Stimulated activated CD4-positive, alpha-beta T cell treated with anti-CD3 and anti-CD28 coated beads, TNF-alpha, amount 100 ng/mL, for 4 hours (primary cell): ENCODE data around the gene SIAH3.

Experiments
- DNase-seq, 3 experiments: peaks; one replicate each; pipeline ENCODE4 v3.0.0-alpha.2; 2020; ENCODE audit warnings: low read depth in 3 of 3

SIAH3 gene

GRCh38 chr13:45823583-45823982, 28.0 kb downstream of the SIAH3 start:
- DNase-seq = no peak

DNA sequence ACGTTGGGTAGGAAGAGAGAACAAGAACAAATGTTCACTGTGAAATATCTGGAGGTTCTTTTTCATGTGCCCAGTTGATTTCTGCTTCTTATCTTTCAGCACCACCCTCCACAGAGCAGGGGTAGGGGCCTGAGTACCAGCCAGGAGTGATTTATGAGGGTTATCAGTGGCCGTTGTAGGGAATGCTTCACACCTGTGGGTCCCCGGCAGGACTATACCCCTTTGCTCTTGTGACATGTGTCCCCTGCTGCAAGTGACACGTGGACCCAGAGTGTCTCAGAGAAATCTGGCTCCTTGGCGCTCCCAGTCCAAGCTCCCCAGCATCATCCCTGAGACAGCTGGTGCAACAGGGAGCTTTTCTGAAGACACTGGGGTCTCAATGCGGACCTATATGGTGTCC, 29.7 kb downstream of the SIAH3 start:
- no peak for DNase-seq

DNA sequence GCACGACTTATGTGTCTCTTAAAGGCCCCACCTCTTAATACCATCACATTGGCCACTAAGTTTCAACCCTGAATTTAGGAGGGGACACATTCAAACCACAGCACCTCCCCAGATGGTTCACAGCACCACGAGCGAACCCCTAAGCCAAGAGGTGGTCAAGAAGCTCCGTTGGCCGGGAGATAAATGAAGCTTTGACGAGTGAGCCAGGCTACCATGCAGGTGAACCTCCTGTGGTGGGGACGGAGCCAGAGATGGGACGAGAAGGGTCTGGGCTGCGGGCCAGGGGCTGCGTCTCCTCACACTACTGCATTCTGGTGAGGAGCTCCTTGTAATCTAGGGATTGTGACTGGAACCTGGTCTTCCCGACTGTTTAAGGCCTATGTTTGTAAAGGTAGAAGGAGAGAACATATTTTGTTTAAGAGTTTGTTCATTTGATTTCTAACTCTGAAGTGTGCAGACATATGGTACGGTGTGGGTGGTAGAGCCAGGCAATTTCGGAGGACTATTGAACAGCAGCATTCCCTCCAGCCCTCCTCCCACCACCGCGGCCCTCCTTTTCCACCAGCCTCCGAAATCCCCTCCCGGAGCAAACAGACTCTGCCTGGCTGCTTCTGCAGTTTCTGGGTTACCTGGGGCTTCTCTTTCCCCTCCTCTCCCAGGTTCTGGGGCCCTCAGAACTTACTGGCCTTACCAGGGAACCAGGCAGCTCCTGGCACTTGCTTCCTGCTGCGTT, 31.3 kb downstream of the SIAH3 start:
- DNase-seq = no peak

DNA sequence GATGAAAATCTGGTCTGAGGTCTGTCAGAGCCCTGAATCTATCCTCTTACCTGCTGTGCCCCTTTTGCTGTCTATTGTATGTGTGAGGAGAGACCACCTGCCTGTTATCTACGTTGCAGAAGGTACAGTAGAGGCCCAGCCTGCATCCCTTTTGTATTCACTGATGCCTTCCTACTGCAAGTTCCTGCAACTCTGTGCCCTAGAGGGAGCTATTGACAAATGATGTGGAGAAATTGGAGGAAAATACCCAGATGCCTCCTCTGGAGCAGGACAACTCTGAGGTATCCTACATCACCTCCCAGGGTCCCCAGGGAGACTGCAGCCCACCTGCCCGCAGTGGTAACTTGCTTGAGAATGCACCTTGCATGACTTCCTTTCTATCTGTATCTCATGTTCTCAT, 33.7 kb downstream of the SIAH3 start:
- DNase-seq = no peak

GRCh38 chr13:45816427-45816826, 35.1 kb downstream of the SIAH3 start:
- no peak for DNase-seq

GRCh38 chr13:45812695-45813372, 38.7 kb downstream of the SIAH3 start:
- DNase-seq = no peak

DNA sequence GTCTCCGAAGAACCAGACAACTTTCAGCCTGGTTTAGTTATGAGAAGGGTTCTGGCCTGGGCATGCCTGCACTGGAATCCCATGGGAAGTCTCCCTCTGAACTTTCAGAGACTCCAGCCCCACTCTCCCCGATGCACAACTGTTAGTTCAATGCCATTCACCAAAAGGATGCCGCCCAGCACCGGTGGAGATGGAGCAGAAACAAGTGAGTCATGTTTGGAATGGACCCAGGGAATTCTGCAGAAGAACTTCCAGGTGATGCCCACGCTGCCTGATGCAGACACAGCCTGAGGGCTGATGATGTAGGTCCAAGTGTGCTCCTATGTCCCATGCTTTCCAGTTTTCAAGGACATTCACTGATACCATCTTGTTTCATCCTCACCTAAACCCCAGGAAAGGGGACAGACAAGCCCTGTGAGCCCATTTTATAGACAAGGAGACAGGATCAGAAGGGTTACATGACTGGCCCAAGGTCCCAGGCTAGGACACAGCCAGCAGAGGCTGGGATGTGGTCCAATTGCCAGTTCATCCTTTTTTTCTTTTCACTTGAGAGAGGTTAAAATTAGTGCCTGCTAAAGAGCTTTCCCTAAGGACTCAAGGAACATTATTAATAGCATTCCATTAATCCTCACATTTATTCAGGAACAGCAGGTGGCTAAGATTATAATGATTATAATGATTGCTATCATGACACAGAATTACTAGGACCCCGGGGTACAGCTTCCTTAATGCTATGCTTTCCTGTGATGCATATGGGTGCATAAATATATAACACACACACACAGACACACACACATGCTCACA, 39.5 kb downstream of the SIAH3 start:
- DNase-seq = no peak

DNA sequence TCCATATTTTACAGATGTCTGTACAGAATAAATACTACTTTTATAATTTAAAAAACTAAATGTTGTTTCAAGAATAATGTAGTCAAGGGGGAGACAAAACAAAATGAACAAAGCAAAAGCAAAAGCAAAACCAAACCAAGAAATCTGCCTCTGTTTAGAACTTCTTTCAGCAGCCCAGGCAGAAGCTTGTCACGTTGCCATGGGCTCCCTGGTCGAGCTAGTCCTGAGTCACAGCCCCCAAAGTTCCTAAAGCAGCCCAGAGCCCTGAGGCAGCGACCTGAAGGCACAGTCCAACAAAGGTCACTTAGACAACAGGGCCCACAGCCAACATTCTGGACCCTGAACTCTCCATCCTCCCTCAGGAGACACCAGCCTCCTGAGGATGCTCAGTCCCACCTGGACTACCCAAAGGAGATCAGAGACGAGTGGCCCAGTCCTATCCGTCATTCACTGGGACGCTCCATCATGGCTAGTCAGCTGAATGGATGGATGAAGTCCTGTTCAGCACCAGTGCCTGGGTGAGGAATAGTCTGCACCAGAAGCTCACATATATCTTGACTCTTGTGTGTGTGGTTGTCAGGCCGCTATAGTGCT, 41.7 kb downstream of the SIAH3 start:
- DNase-seq = no peak

- no peak for DNase-seq
These were observed 42.6 kb downstream of the SIAH3 start for GRCh38 chr13:45808925-45809324.

- DNase-seq = no peak
These were observed 43.9 kb downstream of the SIAH3 start for GRCh38 chr13:45807520-45808099.

GRCh38 chr13:45800485-45800884, 51.1 kb downstream of the SIAH3 start:
- no peak for DNase-seq

DNA sequence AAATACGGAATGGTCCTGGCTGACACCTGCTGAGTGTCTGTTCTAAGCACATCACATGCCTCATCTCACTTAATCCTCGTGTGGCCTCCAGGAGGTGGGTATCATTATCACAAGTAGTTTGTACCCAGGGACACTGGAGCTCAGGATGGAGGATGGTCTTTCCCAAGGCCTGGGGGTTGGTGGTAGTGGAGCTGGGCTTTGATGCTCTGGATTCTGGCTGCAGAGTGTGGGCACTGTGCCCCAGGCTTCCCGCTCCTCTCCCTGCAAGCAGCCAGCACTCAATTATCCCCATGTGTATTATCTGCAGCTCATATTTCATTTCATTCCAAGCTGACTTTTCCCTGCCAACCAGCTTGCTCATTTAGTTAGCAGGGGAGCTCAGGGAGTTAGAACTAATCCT, 52.1 kb downstream of the SIAH3 start:
- no peak for DNase-seq

DNA sequence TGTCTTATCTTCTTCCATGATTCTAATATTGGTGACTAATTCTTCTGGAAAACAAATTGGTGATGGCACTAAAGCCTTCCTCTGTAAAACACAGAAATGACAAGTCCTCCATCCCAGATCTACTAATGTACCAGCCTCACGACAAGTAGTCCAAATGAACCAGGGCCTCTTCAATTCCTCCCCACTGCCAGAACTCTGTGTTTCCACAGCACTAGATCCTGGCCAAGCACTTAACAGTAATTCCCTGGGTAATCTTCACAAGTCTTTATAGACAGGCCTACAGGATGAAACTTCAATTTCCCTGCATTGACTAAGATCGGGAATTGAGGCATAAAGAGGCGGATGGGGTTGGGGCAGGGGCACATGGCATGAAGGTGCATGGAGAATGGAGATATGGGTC, 52.7 kb downstream of the SIAH3 start:
- no peak for DNase-seq

- no peak for DNase-seq
These were observed 54.9 kb downstream of the SIAH3 start for GRCh38 chr13:45796426-45797235.

DNA sequence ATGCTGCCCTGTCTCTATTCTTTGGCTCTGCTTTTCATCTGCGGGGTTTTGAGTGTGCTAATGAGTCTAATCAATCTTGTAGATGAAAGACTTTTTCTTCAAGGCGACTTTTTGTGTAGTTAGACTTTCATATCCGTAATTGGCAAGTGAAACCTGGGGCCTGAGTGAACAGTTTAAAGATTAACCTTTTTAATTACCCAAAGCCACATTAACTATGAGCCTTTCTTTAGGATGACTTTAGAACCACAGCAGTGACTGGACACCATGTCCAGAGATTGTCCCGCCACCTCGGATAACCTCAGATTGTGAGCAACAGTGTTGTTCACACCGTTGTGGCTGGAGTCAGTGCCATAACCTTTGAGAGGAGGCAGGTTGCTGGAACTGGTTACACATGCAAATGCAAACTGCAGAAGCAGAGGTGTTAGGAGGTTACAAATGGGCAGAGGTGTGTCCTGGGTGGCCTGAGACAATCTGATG, 58.7 kb downstream of the SIAH3 start:
- no peak for DNase-seq

DNA sequence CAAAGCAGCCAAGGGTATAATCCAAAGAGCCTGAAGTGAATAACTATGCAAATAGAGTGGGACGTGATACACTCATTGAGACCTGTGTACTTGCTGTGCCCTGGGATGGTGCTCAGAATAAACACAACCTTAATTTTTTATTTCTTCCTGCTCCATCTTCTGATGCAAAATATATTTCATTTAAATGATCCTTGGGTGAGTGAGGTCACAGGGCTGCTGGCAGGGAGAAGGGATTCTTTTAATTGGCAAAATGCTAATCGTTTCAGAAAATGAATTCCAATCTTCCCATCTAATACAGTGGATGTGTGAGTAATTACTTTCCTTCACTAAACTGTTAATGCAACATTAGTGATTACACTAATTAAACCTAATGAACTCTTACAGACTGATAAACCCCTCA, 63.5 kb downstream of the SIAH3 start:
- DNase-seq = no peak

- no peak for DNase-seq
These were observed 64.2 kb downstream of the SIAH3 start for GRCh38 chr13:45787346-45787745.

GRCh38 chr13:45786293-45786920, 65.1 kb downstream of the SIAH3 start:
- no peak for DNase-seq

GRCh38 chr13:45784755-45785675, 66.5 kb downstream of the SIAH3 start:
- DNase-seq = no peak
